Ascending aorta (tissue), 2 donors: ENCODE measurements around the gene LPAR6. TPM values are rescaled to one million over a fixed set of nuclear protein-coding genes. Genes with fewer than 3 reads are reported as not detected.

Source experiments
- DNase-seq, 2 donors: peaks; one replicate each; pipeline ENCODE4 v3.0.0-alpha.2; 2019; ENCODE audit warnings: low spot score in 2 of 2
- H3K27ac ChIP-seq, 2 donors: fragments of 200-600 bp; sonication (generic); one replicate each; pipeline ENCODE4 v1.5.1; 2016 to 2017; ENCODE audit warnings: mild to moderate bottlenecking in 1 of 2
- H3K27me3 ChIP-seq: fragments of 200-600 bp; sonication (generic); one replicate; pipeline ENCODE4 v1.5.1; 2017
- H3K36me3 ChIP-seq, 2 donors: fragments of 200-600 bp; sonication (generic); one replicate each; pipeline ENCODE4 v1.5.1; 2016
- H3K4me1 ChIP-seq, 2 donors: fragments of 200-600 bp; sonication (generic); one replicate each; pipeline ENCODE4 v1.5.1; 2016 to 2017; ENCODE audit warnings: mild to moderate bottlenecking in 1 of 2
- H3K4me3 ChIP-seq, 2 donors: fragments of 200-600 bp; sonication (generic); one replicate each; pipeline ENCODE4 v1.5.1; 2016 to 2017; ENCODE audit warnings: mild to moderate bottlenecking in 1 of 2
- H3K9me3 ChIP-seq, 2 donors: fragments of 200-600 bp; sonication (generic); one replicate each; pipeline ENCODE4 v1.5.1; 2016
- intact Hi-C: fragments of 100-400 bp; cut with DNase I; formaldehyde crosslinking; loops from one replicate; pipeline ENCODE4 v1.15.1; 2023
- total RNA-seq: library from RNA; depleted of rRNA; stranded (reverse); fragments of >200 nt; gene quantifications from one replicate; pipeline ENCODE4 v1.1.0, GENCODE V29; 2016
- TF ChIP-seq, protein P1 (sequence below), 3 experiments: fragments of 200-600 bp in 2 of 3; fragments of 450-650 bp in 1 of 3; sonication (generic) in 2 of 3; IDR thresholded peaks; one replicate each; pipeline ENCODE4 v1.5.1; 2016 to 2019; ENCODE audit warnings: antibody characterized with exemption in 3 of 3, mild to moderate bottlenecking in 1 of 3, moderate library complexity in 1 of 3

The LPAR6 gene
- total RNA-seq, 1 donor from 2014 or later = 35.7 TPM

DNA sequence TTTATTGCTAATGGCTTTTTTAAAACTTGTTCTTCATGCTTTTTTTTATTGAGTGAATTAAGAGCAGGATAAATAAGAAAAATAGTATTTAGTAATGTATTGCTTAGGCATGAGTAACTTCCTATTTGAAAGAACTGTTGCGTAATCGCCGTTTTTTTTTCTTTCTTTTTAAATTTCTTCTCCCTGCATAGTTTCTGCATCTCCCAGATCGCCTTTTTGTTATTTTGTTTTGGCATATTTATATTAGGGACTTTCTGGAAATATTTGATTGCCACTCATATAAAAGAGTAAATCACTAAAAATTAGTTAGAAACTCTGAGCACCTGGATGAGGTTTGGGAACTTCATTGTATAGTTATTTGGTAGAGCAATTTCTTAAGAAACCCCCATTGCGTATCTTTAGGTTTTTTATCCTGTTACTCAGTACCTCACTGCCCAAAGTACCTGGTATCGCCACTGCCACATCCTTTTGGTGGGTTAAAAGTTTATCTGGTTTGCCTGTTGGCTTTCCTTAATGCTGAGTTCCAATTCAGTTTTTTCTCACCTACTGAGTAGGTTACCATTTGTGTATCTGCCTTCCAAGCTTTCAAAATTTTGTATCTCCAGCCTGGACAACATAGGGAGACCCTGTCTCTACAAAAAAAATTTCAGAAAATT lies 36.2 kb upstream of the LPAR6 start:
- Histone ChIP-seq H3K9me3 (peaks cover 0 to 13% of the 10 kb centered on the region in 2 donors), H3K27me3 (no peaks in the 10 kb centered on the region), H3K36me3 (peaks cover 4 to 8% of the 10 kb centered on the region in 2 donors), H3K4me1 (peaks cover 5 to 26% of the 10 kb centered on the region in 2 donors), H3K27ac (peak overlapping the region; percentile 48 to 56), H3K4me3 (no peak overlapping the region)
- intact Hi-C loops = loop anchor here (2.0 kb wide), 1 partner anchor 146 kb away; the partner anchor contains the start of gene RB1
- no peak for DNase-seq
- TF ChIP-seq, protein P1, sequence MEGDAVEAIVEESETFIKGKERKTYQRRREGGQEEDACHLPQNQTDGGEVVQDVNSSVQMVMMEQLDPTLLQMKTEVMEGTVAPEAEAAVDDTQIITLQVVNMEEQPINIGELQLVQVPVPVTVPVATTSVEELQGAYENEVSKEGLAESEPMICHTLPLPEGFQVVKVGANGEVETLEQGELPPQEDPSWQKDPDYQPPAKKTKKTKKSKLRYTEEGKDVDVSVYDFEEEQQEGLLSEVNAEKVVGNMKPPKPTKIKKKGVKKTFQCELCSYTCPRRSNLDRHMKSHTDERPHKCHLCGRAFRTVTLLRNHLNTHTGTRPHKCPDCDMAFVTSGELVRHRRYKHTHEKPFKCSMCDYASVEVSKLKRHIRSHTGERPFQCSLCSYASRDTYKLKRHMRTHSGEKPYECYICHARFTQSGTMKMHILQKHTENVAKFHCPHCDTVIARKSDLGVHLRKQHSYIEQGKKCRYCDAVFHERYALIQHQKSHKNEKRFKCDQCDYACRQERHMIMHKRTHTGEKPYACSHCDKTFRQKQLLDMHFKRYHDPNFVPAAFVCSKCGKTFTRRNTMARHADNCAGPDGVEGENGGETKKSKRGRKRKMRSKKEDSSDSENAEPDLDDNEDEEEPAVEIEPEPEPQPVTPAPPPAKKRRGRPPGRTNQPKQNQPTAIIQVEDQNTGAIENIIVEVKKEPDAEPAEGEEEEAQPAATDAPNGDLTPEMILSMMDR (IDR thresholded peaks at IDR 0.05) = no peak

DNA sequence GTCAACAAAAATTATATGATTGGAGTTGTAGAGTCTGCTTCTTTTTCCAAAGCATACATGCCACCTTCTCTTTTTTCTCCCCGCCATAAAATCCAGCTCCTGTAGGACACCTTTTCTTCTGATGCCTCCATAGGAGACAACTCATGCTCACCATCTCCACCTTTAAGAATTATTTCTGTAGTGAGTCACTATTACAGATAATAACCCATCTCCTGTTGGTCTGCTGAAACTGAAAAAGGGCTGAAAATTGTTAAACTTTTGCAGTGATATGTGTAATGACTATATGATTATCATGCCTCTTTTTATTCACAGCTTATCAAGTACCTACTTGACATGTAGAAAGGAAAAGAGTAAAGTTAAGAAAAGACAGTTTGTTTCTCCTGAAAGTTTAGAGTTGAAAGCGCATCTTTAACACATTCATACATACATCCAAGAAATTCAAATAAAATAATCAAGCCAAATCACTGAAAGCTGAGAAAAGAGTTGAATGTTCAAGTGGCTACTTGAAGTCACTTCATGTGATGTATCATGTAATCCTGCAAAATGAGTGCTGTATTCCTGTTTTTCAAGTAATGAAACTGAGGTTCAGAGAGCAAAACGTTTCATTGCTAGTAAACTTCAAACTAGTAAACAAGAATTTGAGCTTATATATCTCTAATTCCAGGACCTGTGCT lies 35.5 kb upstream of the LPAR6 start:
- H3K27ac ChIP-seq = peak overlapping the region; percentile 48 to 56
- H3K4me1 ChIP-seq = peaks cover 5 to 29% of the 10 kb centered on the region in 2 donors
- H3K9me3 ChIP-seq = peaks cover 0 to 13% of the 10 kb centered on the region in 2 donors
- DNase-seq = no peak
- TF ChIP-seq, protein P1 (IDR thresholded peaks at IDR 0.05) = no peak
- intact Hi-C loops = loop anchor here (2.0 kb wide), 1 partner anchor 146 kb away; the partner anchor contains the start of gene RB1
- no peaks in the 10 kb centered on the region for H3K27me3 ChIP-seq
- H3K36me3 ChIP-seq = peaks cover 0 to 3% of the 10 kb centered on the region in 2 donors
- no peak overlapping the region for H3K4me3 ChIP-seq

DNA sequence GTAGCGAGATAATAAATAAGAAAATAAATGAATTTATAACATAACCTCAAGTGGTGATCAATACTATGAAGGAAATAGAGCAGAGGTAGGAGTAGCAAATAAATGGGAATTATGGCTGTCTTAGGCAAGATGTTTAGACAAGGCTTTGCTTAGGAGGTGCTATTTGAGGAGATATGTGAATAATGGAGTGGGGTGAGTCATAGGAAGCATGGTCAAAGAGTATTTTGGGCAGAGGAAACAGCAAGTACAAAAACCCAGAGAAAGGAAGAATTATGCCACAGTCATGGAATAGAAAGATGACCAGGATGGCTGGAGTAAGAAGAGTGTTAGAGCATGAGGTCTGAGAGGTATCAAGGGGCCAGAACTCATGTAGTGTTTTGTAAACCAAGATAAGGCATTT lies 33.6 kb upstream of the LPAR6 start:
- peaks cover 5 to 38% of the 10 kb centered on the region in 2 donors for H3K4me1 ChIP-seq
- peaks cover 0 to 13% of the 10 kb centered on the region in 2 donors for H3K9me3 ChIP-seq
- no peak overlapping the region for H3K4me3 ChIP-seq
- TF ChIP-seq, protein P1 (IDR thresholded peaks at IDR 0.05) = no peak
- H3K27ac ChIP-seq = peak overlapping the region; percentile 65 to 79
- H3K27me3 ChIP-seq = no peaks in the 10 kb centered on the region
- intact Hi-C loops = loop anchor here (2.0 kb wide), 1 partner anchor 46 kb away; no protein-coding TSS in a partner anchor
- H3K36me3 ChIP-seq = no peaks in the 10 kb centered on the region
- no peak for DNase-seq

DNA sequence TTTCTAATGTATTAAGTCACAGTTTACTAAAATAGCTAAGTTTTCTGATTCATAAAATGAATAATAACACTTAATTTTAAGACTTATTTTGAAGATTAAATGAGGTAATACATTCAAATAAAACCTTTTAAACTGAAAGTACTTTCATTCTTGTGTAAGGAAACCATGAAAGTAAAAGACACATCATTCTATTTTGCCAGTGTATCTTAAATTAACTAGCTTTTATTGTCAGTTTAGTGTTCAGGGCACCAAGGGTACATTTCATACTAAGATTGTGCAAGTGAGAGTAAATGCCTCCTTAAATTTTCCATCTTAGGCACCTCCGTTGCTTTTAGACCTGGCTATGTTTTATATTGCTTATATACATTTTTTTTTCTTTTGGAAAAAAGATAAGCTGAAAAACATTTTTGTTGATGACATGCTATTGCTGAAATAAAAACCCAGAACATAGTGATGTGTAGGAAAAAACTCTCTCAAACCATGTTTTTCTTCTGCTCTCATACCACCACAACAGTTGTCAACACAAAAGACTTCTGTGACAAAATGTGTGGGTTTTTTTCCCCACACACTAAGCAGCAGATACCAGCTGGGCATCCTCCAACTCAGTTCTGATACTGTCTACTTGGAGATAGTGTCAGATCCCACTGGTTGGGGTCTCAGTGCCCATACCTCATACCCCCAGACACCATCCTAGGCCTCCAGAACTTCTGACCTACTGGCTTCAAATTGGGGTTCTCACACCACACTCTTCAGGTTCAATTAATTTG lies 30.7 kb upstream of the LPAR6 start:
- TF ChIP-seq, protein P1 (IDR thresholded peaks at IDR 0.05) = no peak
- DNase-seq = no peak
- H3K4me3 ChIP-seq = no peak overlapping the region
- peaks cover 5 to 38% of the 10 kb centered on the region in 2 donors for H3K4me1 ChIP-seq
- H3K36me3 ChIP-seq = no peaks in the 10 kb centered on the region
- peak overlapping the region in 1 of 2 donors; percentile 50 for H3K27ac ChIP-seq
- intact Hi-C loops = no loop called here
- H3K27me3 ChIP-seq = no peaks in the 10 kb centered on the region
- no peaks in the 10 kb centered on the region for H3K9me3 ChIP-seq

DNA sequence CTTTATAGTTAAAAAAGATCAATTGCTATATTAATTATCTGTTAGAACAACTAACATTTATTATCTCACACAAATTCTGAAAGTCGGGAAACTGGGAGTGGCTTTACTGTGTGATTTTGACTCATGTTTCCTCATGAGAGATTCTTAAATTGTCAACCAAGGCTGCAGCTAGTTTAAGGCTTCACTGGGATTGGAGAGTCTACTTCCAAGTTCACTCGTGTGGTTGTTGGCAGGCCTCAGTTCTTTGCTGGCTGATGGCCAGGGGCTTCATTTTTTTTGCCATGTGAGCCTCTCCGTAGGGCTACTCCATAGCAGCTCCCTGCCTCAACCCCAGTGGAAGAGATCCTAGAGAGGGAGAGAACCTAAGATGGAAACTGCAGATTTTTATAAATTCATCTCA lies 24.5 kb upstream of the LPAR6 start:
- DNase-seq = peak; percentile 45 to 82
- intact Hi-C loops = loop anchor here (2.0 kb wide), 1 partner anchor 95 kb away; the partner anchor contains the start of gene RCBTB2
- no peaks in the 10 kb centered on the region for H3K9me3 ChIP-seq
- TF ChIP-seq, protein P1 (IDR thresholded peaks at IDR 0.05) = no peak
- H3K4me3 ChIP-seq = peak overlapping the region in 1 of 2 donors; percentile 31
- peaks cover 5 to 23% of the 10 kb centered on the region in 2 donors for H3K4me1 ChIP-seq
- peak overlapping the region; percentile 72 to 75 for H3K27ac ChIP-seq
- H3K27me3 ChIP-seq = no peaks in the 10 kb centered on the region
- no peaks in the 10 kb centered on the region for H3K36me3 ChIP-seq
